ENCODE data around the gene USP7.

- TF ChIP-seq EZH2 (IDR thresholded peaks at IDR 0.05; ENCODE audit: insufficient read depth, low read length): no peak
- TF ChIP-seq CTCF (IDR thresholded peaks at IDR 0.05; ENCODE audit: insufficient read depth, low read depth, low read length): no peak
Observed at GRCh38 chr16:8887431-8887765, 76.3 kb downstream of the USP7 start.

Measured in astrocyte (in vitro differentiated cells and primary cell).